NCI-H2081 treated with DMSO at 0.1 percent for 48 hours (cell line): ENCODE results near the gene CBX2.
A peak's percentile ranks its signal among the peaks of the same experiment; 100 is the strongest.

ENCODE experiments used
- DNase-seq: peaks from one replicate; lab custom pipeline; 2025; lab: John Stamatoyannopoulos, UW

CBX2 gene

GRCh38 chr17:79777894-79778503, at the start of gene CBX2:
CBX2 (plus strand) TSS chr17:79778148; CDS start chr17:79778236, 88 bp downstream.
- DNase-seq: no peak

GRCh38 chr17:79728169-79728907, 49.6 kb upstream of the CBX2 start:
- peak; percentile 79 for DNase-seq

GRCh38 chr17:79728908-79729471, 49.0 kb upstream of the CBX2 start:
- DNase-seq: no peak

- DNase-seq: no peak
Observed at GRCh38 chr17:79729761-79730160, 48.2 kb upstream of the CBX2 start.

GRCh38 chr17:79730437-79730768, 47.5 kb upstream of the CBX2 start:
- DNase-seq: no peak

- no peak for DNase-seq
Observed at GRCh38 chr17:79730769-79731483, 47.0 kb upstream of the CBX2 start, which contains the start of gene ENPP7. ENPP7 (plus strand) TSS chr17:79730943; CDS start chr17:79731140, 197 bp downstream.

- DNase-seq: no peak
Observed at GRCh38 chr17:79732254-79732653, 45.7 kb upstream of the CBX2 start.

- no peak for DNase-seq
Observed at GRCh38 chr17:79732804-79733691, 44.9 kb upstream of the CBX2 start.

- no peak for DNase-seq
Observed at GRCh38 chr17:79733692-79734070, 44.3 kb upstream of the CBX2 start.

GRCh38 chr17:79735096-79735495, 42.9 kb upstream of the CBX2 start:
- no peak for DNase-seq

- no peak for DNase-seq
Observed at GRCh38 chr17:79737046-79737921, 40.7 kb upstream of the CBX2 start.

GRCh38 chr17:79737922-79738578, 39.9 kb upstream of the CBX2 start:
- DNase-seq: no peak

GRCh38 chr17:79738643-79739042, 39.3 kb upstream of the CBX2 start:
- DNase-seq: no peak

- no peak for DNase-seq
Observed at GRCh38 chr17:79739148-79740062, 38.5 kb upstream of the CBX2 start.

GRCh38 chr17:79740413-79740812, 37.5 kb upstream of the CBX2 start:
- no peak for DNase-seq

- DNase-seq: no peak
Observed at GRCh38 chr17:79741401-79741750, 36.6 kb upstream of the CBX2 start.

- DNase-seq: peak; percentile 21
Observed at GRCh38 chr17:79741751-79742588, 36.0 kb upstream of the CBX2 start.

GRCh38 chr17:79742589-79742918, 35.4 kb upstream of the CBX2 start:
- DNase-seq: no peak
